ENCODE data around the gene SH2B2.

SH2B2 gene

GRCh38 chr7:102286237-102287110 lies at the start of gene SH2B2:
Gene SH2B2 (plus strand): TSS chr7:102286868. CDS start chr7:102300551, 13,683 bp downstream.
- H3K4me3 ChIP-seq (ENCODE audit: low read depth, low read length): peak within 1 kb of the TSS; percentile 82
- DNase-seq (ENCODE audit: low read depth): peak; percentile 31

- H3K4me3 ChIP-seq (ENCODE audit: low read depth, low read length): no peak overlapping the region
- no peak for DNase-seq (ENCODE audit: low read depth)
These were observed 47.4 kb upstream of the SH2B2 start for GRCh38 chr7:102239206-102239820.

DNA sequence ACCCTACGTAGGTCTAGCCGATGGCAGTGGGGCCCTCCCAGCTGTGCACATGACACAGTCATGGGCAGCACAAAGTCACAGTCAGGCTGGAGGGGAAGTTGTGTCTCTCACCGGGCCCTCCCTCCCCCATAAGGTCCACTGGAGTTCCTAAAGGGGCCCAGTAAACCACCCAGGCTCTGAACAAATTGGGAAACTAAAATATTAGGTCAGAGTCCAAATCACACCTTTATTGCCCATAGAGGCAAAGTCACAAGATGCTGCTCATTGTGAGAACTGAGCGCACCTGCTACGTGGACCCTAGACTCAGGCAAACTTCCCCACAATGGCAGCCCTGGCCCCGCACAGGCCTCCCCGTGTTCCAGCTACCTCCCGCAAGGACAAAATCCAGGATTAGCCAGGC lies 45.2 kb upstream of the SH2B2 start:
- DNase-seq (ENCODE audit: low read depth): no peak
- H3K4me3 ChIP-seq (ENCODE audit: low read depth, low read length): no peak overlapping the region

DNA sequence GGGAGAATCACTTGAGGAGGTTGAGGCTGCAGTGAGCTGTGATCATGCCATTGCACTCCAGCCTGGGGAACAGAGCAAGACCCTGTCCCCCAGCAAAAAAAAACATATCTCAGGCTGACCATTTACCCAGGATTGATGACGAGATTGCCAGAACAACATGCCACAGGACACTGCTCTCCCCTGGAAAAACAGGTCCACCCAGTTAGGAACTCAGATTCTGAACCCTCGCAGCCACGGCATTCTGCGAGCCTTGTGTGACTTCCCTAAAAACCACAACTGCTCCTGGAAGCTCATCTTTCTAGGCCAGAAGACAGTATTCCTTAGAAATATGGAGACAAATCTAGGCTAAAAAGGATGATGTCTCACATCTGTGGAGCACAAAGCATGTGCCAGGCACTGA lies 42.1 kb upstream of the SH2B2 start:
- DNase-seq (ENCODE audit: low read depth): no peak
- no peak overlapping the region for H3K4me3 ChIP-seq (ENCODE audit: low read depth, low read length)

DNA sequence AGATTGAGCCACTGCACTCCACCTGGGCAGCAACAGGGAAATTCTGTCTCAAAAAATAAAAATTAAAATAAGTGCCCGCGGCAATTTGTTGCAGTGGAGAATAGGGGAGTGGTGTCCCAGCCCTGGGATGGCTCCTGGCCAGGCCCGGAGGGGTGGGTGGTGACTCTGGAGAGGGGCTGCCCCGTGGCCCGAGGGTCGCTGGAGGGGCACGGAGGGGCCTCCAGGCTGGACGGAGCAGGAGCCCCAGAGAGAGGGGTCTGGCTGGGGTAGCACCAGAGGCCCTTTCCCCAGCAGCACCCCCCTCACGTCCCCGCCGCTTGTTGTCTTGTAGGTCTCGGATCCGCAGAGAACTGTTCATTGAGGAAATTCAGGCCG lies 38.6 kb upstream of the SH2B2 start:
- no peak for DNase-seq (ENCODE audit: low read depth)
- H3K4me3 ChIP-seq (ENCODE audit: low read depth, low read length): no peak overlapping the region

GRCh38 chr7:102248456-102249395 lies 37.9 kb upstream of the SH2B2 start:
- no peak for DNase-seq (ENCODE audit: low read depth)
- no peak overlapping the region for H3K4me3 ChIP-seq (ENCODE audit: low read depth, low read length)

DNA sequence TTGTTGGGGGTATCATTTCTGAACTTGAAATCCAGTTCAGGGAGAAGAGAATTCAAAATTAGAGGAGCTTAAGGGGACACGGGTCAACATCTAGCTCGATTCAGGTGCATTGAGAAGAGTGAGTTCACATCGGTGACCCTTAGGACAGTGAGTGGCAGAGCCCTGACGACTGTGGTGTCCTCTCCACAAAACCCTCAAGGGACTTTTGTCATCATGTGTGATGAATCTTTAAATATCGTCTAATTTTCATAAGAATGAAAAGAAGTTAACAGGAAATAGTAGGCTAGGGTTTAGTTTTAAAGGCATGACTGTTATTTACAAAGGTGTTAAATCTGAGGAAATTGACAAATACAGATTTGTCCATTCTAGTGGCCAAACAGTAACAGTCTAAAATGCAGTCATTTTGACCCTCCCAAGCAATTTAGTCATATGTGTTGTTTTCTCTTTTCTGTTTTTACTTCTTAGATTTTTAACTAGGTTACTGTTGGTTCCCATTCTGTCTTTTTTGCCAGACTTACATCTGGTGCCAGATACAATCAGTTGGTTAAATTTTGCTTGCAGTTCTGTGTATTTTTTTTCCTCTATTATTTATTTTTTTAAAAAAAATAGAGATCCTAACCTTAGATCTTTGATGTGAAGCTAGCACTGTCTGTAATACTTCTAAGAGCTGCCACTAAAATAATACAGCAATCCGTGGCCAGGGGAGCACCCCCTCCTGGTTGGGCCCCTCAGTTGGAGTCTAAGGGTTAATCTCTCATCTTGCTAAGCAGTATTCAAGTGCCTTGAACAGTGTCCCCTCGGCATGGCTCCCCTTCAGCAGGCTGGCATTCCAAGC lies 34.9 kb upstream of the SH2B2 start:
- DNase-seq (ENCODE audit: low read depth): no peak

GRCh38 chr7:102252366-102252982 lies 34.2 kb upstream of the SH2B2 start:
- H3K4me3 ChIP-seq (ENCODE audit: low read depth, low read length): no peak overlapping the region
- no peak for DNase-seq (ENCODE audit: low read depth)

More for the DNA sequence above, 34.9 kb upstream of the SH2B2 start:
- no peak overlapping the region for H3K4me3 ChIP-seq (ENCODE audit: low read depth, low read length)

DNA sequence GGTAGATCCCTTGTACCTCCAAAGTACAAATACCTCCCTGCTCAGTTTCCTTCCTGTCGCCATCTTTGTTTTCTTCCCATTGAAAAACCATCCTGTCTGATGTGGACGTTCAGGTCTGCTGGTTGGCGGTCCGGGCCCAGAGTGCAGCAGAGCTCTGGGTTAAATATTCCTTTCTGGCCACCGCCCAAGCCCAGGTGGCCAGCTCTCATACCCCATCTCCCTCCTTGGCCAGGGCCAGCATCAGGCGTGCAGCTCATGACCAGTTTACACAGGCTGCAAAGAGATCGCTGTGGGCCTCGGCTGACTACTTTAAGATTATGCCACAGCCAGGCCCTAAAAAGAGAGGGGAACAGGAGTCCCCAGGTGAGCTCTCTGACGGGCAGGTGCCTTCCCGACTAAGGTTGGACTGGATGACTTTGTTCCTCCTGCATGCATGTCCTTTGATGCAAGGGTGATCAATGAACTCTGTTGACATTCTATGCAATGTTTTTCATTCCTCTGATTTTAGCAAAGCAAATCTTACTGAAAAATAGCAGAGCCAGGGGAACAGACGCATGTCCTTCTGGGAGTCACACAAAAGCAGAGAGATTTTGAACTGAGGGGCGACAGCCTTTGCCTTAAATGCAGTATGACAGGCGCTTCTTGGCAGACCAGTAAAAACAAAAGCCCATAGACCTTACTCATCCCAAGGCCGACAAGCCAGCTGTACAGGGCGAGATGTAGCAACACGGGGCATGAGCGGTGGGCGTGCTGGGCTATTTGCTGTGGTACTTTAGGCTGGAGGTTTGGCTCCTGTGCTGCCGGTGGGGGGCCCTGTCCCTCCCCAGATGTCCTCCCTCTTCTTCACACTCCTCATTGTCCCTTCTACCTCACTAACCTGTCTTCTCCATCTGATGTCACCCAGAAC lies 33.3 kb upstream of the SH2B2 start:
- H3K4me3 ChIP-seq (ENCODE audit: low read depth, low read length): no peak overlapping the region
- DNase-seq (ENCODE audit: low read depth): no peak

GRCh38 chr7:102253973-102254370 lies 32.7 kb upstream of the SH2B2 start:
- DNase-seq (ENCODE audit: low read depth): peak; percentile 62
- no peak overlapping the region for H3K4me3 ChIP-seq (ENCODE audit: low read depth, low read length)

DNA sequence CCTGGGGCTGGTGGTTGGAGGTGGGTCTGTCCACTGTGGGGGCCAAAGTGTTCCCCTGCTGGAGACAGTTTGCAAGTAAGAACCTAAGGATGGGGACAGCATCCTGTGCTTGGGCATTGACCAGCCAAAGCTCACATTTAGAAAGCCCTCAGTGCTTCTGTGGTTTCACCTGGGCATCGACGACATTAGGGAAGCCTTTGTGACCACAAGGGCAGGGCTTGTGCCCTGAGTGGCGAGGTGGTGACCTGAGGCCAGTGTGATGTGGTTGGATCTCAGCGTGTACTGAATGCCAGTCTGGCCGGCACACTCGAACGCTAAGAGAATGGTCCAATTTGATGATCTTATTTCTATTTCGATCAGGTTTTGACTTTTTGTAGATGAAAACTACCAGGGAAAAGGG lies 32.1 kb upstream of the SH2B2 start:
- no peak for DNase-seq (ENCODE audit: low read depth)
- no peak overlapping the region for H3K4me3 ChIP-seq (ENCODE audit: low read depth, low read length)

DNA sequence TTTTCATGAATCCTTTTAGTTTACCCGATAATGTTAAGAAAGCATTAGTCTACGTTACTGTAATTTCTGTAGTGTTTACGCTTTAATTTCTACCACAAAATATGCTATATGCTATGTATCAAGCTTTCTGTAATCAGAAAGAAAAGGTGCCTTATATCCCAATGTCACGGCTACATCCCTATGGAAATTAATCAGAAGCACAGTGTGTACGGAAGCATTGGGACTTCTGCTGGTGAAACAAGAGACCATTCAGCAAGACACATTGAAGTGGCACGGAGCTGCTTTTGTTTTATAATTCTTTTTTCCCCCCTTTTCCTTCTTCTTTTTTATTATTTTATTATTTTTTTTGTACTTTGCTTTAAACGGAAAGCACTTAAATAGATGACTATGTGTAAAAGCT lies 31.2 kb upstream of the SH2B2 start:
- no peak for DNase-seq (ENCODE audit: low read depth)
- H3K4me3 ChIP-seq (ENCODE audit: low read depth, low read length): no peak overlapping the region

DNA sequence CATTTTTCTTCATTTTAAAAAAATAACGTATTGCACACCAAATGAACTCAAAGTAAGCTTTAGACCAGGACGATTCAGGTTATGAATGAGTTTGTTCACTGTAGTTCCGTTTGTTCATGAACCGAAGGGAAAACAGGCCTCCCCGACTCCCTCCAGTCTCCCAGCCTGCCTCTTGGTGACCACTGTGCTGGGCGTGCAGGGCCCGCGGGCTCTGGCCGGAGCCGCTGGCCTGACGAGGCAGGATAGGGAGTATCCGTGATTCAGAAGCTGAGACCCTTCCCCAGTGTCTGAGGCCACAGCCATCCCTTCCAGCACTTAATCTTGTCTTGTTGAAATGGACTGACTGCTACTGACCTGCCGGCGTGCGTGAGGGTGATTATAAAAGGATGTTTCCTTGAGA lies 30.8 kb upstream of the SH2B2 start:
- DNase-seq (ENCODE audit: low read depth): no peak
- no peak overlapping the region for H3K4me3 ChIP-seq (ENCODE audit: low read depth, low read length)

GRCh38 chr7:102258073-102258748 lies 28.5 kb upstream of the SH2B2 start:
- H3K4me3 ChIP-seq (ENCODE audit: low read depth, low read length): no peak overlapping the region
- DNase-seq (ENCODE audit: low read depth): no peak

- no peak for DNase-seq (ENCODE audit: low read depth)
- H3K4me3 ChIP-seq (ENCODE audit: low read depth, low read length): no peak overlapping the region
These were observed 27.9 kb upstream of the SH2B2 start for GRCh38 chr7:102258749-102259107.

DNA sequence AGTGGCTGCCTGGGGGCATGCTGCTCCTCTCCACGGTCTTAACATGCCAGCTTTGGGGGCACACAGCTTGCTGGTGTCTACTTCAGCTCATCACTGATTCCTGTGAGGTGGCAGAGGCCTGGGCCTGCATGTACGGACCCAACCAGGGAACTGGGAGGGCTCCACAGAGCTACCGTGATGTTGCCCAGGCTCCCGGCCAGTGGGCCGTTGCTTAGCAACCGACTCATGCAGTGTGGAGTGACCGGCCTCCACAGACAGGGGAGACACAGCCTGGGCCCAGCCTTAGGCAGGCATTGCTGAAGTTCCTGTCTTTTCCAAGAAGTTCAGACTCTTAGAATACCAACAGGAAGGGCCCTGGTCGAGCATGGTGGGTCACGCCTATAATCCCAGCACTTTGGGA lies 25.8 kb upstream of the SH2B2 start:
- no peak for DNase-seq (ENCODE audit: low read depth)
- H3K4me3 ChIP-seq (ENCODE audit: low read depth, low read length): no peak overlapping the region

DNA sequence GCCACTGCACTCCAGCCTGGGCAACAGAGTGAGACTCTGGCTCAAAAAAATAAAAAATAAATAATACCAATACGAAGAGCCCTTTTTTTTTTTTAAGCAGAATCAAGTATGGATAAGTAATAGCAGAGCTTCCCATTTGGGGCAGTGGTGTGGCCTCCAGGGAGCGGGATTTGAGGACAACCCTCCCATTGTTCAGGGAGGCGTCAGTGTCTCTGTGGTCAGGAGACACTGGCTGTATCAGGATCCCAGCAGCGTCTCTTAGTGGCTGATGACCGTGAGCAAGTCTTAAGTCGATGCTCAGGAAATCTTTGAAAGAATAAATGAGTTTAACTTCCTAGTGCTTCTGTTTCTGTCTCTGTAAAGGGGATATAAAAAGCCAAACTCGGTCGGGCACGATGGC lies 25.2 kb upstream of the SH2B2 start:
- H3K4me3 ChIP-seq (ENCODE audit: low read depth, low read length): no peak overlapping the region
- no peak for DNase-seq (ENCODE audit: low read depth)

All from skeletal muscle cell (primary cell).